GM23338 (cell line): ENCODE measurements around the gene EGFR.

Experiments used
- CREB1 ChIP-seq: fragments of 250-450 bp; sonication (Bioruptor Pico); IDR thresholded peaks from 2 replicates; pipeline ENCODE4 v1.5.0; 2020; ENCODE audit warnings: low read depth, mild to moderate bottlenecking, moderate library complexity
- CTCF ChIP-seq, 2 experiments: fragments of 200-600 bp in 1 of 2; sonication (generic) in 1 of 2; conservative IDR thresholded peaks; 2 replicates each; pipeline versions ENCODE4 v1.5.1 to v1.6.1; 2016 to 2017; ENCODE audit warnings: antibody characterized with exemption in 2 of 2, low read depth in 2 of 2, mild to moderate bottlenecking in 2 of 2, moderate library complexity in 1 of 2
- EZH2 ChIP-seq: fragments of 200-600 bp; sonication (generic); IDR thresholded peaks from one replicate; pipeline ENCODE4 v1.8.0; 2017; ENCODE audit warnings: antibody characterized with exemption, mild to moderate bottlenecking, low read depth; ENCODE audit not compliant: unreplicated experiment
- EZH2phosphoT487 ChIP-seq: fragments of 200-600 bp; sonication (generic); IDR thresholded peaks from one replicate; pipeline ENCODE4 v1.8.1; 2018; ENCODE audit warnings: antibody characterized with exemption; ENCODE audit not compliant: unreplicated experiment
- JUNB ChIP-seq: IDR thresholded peaks from one replicate; pipeline ENCODE4 v1.6.1; 2016; ENCODE audit warnings: antibody characterized with exemption; ENCODE audit not compliant: unreplicated experiment
- NANOG ChIP-seq: IDR thresholded peaks from 2 replicates; pipeline ENCODE4 v1.6.1; 2016; ENCODE audit warnings: antibody characterized with exemption, borderline replicate concordance
- POLR2AphosphoS5 ChIP-seq: IDR thresholded peaks from 2 replicates; pipeline ENCODE4 v1.6.1; 2016; ENCODE audit warnings: antibody characterized with exemption, low read depth
- REST ChIP-seq: IDR thresholded peaks from one replicate; pipeline ENCODE4 v1.6.1; 2018; ENCODE audit warnings: antibody characterized with exemption; ENCODE audit not compliant: unreplicated experiment
- ZNF114 ChIP-seq: fragments of 250-450 bp; sonication (Bioruptor Pico); IDR thresholded peaks from 2 replicates; pipeline ENCODE4 v1.5.0; 2020; ENCODE audit warnings: mild to moderate bottlenecking, moderate library complexity

GRCh38 chr7:55191926-55192692, 173.3 kb downstream of the EGFR start:
- no peak for TF ChIP-seq POLR2AphosphoS5
- 0 out of 4 replicates have a peak, but pooled peaks of 1 of the 2 experiments have one; percentile 0 for TF ChIP-seq CTCF (conservative IDR thresholded peaks at IDR 0.05; ENCODE audit: low read depth in 2 of 2)
- TF ChIP-seq EZH2, result no peak
- TF ChIP-seq NANOG, result no peak
- no peak for TF ChIP-seq ZNF114
- no peak for TF ChIP-seq CREB1 (CRISPR knock-in tag)
- TF ChIP-seq EZH2phosphoT487, result no peak
- TF ChIP-seq REST, result no peak
- TF ChIP-seq JUNB, result no peak
